ENCODE results near the gene WAC.

WAC gene

GRCh38 chr10:28533186-28533564 lies 257 bp downstream of the WAC start:
- DNase-seq, result no peak

DNA sequence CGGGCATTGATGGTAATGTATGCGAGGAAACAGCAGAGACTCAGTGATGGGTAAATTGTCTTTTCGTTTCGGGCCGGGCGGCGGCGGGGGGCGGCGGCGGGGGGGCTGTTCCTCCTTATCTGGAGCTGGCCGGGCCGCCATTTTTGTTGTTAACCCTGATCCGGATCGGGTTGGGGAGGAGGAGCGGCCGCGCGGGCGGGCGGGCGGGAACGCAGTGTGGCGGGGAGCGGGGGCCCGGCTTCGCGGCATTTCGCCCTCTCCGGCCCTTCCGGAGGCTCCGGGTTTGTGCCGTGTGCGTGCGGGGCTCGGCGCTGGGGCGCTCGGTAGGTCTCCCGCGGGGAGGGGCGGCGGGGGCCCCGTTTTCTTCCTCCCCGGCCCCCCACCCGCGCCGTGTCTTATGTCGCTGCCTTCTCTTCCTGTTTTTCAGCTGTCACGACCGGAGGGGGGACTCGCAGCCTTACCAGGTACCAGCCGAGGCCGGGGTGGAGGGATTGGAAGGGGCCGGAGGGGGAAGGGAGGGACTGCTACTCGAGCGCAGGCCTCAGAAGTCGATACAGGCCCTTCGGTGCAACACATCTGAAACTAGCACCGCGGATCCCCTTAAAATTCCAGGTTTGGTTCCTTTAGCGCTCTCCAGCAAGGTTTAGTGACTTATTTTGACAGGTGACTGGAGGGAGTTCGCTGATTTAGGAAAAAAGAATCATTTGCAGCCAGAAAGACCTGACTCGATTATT lies 820 bp downstream of the WAC start:
- DNase-seq, result peak; percentile 68

GRCh38 chr10:28535846-28536245 lies 2.9 kb downstream of the WAC start:
- DNase-seq, result no peak

DNA sequence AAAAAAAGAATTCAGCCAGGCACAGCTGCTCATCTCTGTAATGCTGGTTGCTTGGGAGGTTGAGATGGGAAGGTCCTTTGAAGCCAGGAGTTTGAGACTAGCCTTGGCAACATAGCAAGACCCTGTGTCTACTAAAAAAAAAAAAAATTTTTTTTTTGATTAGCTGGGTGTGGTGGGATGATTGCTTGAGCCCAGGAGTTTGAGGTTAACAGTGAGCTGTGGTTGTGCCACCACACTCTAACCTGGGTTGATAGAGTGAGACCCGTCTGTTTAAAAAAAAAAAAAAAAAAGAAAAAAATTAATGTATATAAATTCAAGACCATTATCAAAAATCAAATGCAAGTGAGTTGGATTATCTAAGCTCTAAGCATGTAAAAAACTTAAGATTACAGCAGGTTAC lies 5.7 kb downstream of the WAC start:
- no peak for DNase-seq

GRCh38 chr10:28540145-28540544 lies 7.2 kb downstream of the WAC start:
- DNase-seq, result no peak

DNA sequence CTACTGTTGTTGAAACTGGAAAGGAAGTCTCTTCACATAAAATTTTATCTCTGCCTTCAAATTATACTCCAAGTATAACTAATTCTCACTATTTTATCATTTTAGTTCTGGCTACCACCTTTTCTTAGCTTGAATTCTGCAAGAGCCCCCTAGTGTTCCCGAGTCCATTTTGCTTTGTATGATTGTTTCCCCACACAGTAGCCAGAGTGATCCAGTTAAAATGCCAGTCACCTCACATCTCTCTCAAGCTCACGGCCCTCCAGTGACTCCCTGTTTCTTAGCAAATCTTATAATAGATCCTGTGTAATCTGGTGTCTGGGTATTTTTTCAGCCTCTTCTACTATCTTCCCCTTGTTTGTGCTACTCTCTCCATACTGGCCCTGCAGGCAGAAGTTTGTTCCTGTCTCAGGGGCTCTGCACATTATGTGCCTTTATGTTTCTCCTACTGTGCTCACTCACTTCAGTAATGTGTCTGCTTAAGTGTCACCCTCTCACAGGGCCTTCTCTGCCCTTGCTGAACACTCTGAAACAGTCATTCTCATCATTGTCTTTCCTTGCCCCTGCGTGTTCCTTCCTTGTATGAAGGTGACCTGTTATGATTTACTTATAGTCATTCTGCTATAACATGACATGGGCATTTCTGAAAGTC lies 8.9 kb downstream of the WAC start:
- no peak for DNase-seq

DNA sequence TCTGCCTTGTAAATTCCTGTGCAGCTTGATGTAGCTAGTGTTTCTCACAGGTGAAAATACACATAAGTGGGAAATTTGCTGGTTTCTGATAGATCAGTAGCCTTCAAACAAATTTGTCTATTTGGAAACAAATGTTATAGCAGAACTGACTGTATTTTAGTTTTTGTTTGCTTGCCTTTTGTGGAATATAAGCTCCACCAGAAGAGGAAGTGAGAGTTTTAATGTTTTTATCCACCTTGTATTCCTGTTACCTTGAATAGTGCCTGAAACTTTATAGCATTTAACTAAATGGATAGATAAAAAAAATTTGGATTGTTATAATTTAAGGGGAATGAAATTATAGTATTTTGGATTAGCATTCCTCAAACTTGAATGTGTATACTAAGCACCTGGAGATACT lies 9.8 kb downstream of the WAC start:
- no peak for DNase-seq

DNA sequence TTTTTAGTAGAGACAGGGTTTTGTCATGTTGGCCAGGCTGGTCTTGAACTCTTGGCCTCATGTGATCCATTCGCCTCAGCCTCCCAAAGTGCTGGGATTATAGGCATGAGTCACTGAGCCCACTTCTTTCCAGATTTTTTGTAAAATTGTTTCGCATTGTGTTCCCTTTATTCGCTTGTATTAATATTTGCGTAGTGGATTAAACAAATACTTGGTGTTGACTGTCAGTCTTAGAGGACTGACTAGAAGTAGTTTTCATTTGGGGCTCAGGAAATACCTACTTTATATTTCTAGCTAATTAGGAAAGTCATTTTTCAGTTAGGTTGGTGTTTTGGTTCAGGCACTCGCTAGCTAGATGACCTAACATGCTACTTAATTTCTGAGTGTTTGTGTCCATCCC lies 11.1 kb downstream of the WAC start:
- DNase-seq, result no peak

DNA sequence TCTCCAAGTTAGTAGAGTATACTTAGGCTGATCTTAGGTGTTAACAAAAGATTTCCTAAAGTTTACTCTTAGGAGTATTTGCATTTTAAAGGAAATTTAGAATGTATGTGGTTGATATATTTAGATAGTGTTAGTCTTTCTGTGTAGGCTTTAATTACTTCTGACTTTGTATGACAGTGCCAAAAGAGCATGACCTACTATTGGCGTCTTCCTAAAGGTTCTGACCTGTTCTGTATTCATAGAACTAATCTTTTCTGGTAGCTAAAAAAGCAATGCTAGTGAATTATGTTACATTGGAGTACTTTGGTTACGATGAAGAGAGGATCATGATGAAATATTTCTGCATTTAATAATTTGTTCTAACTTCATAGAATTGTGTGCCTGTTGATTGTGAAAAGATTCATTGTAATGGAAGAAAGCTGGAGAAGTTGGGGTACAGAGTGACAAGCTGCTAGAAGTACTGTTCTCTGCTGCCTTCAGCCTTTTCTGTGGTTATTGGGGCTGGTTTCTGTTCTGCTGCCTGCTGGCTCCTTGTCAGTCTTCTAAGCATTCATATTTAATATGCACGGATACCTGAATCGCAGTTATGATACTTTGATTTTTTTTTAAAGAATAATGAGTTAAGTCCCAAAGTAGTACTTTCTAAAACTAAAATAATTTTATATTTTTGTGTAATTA lies 13.2 kb downstream of the WAC start:
- no peak for DNase-seq

- DNase-seq, result no peak
Measured at GRCh38 chr10:28548781-28549498, 16.0 kb downstream of the WAC start.

GRCh38 chr10:28551086-28551485 lies 18.2 kb downstream of the WAC start:
- no peak for DNase-seq

- no peak for DNase-seq
Measured at GRCh38 chr10:28552775-28553174, 19.9 kb downstream of the WAC start.

DNA sequence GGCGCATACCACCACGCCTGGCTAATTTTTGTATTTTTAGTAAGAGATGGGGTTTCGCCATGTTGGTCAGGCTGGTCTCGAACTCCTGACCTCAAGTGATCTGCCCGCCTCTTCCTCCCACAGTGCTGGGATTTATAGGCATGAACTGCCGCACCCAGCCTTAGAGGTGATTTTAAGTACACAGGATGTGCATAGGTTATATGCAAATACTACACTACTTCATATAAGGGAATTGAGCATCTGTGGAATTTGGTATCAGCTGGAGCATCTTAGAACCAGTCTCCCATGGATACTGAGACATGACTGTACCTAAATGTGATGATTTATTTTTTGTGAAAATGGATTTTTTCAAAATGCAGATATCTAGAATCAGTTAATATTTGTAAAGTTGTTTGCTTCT lies 21.1 kb downstream of the WAC start:
- no peak for DNase-seq

- DNase-seq, result no peak
Measured at GRCh38 chr10:28554952-28555351, 22.0 kb downstream of the WAC start.

DNA sequence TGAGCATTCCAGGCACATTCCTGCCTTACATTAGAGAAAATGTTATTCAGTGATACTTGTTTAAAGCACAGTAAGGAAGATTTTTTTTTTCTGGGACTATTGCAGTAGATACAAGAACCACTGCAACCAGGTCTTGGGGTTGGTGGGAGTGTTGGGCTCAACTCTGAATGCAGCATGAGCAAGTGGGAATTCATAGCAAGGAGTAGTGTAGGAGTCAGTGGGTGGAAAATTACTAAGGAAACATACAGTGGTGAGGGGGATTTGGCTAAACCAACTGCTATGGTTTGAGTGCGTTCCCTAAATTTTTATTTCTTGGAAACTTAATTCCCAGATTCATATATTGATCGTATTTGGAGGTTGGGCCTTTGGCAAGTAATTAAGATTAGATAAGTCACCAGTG lies 22.4 kb downstream of the WAC start:
- no peak for DNase-seq

GRCh38 chr10:28556142-28556541 lies 23.2 kb downstream of the WAC start:
- no peak for DNase-seq

DNA sequence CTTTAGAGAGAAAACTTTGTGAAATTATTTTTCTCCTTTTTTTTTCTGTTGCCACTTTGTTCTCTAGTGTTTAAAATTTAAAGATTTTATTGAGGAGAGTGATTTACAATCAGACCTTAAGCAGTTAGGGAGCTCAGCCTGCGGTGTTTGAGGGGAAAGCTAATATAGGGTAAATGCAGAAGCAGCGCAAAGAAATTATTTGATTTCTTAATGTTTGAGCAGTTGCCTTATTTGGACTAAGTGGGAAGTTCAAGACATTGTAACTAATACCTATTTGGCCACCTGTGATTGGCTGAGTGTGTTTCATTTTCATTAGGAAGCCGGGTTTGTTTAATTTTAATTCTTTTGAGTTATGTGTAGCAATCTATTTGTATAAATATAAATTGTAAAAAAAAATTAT lies 25.3 kb downstream of the WAC start:
- DNase-seq, result no peak

DNA sequence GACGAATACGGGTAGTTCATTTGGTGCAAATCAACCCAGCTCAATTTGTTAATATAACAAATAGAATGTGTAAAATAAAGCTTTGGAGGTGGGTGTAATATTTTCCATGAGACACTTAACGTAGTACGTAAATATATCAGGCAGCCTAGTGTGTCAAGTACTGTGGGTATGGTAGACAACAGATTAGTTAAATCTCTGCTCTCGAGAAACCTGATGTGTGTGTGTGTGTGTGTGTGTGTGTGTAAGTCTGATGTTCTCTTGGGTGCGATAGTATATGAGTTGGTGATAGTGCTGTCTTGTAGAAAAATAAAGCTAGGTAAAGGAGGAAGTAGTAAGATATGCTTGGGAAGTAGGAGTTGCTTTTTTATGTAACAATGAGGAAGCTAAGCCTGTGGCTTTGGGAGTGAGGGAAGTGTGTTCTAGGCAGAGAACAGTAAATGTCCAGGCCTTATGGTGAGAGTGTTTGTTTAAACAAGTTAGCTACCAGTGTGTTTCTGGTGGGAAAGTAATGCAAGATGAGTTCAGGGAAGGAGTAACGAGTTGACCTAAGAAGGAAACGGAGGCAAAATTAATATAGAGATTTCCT lies 26.1 kb downstream of the WAC start:
- no peak for DNase-seq

- no peak for DNase-seq
Measured at GRCh38 chr10:28559618-28560017, 26.7 kb downstream of the WAC start.

DNA sequence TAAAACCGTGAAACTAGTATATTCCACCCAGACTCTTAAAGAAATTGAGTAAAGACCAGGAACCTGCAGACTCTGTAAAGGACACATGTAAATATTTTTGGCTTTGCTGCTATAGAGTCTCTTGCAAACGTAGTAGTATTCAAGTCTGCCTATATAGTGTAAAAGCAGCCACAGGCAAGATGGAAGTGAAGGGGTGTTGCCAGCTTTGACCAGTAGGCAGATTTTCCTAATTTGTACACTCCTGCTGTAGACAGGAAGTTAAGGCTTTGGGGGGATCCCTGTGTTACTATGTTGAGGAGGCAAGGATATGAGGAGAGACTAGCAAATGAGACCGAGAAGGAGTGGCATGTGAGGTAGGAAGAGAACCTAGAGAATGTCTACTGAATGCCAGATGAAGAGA lies 27.7 kb downstream of the WAC start:
- DNase-seq, result no peak

GRCh38 chr10:28561531-28561930 lies 28.6 kb downstream of the WAC start:
- DNase-seq, result no peak

GRCh38 chr10:28564905-28565304 lies 32.0 kb downstream of the WAC start:
- DNase-seq, result no peak

GRCh38 chr10:28566458-28567015 lies 33.6 kb downstream of the WAC start:
- no peak for DNase-seq
